ENCODE results near the gene DNAH12.
"Not testable (repeated sequence)": the region's sequence is repeated elsewhere in the genome, so short reads cannot be mapped to it uniquely, and the experiment has no call there.

The DNAH12 gene

GRCh38 chr3:57382933-57383332, 161.2 kb downstream of the DNAH12 start:
- Histone ChIP-seq H3K9me2 (replicated peaks; ENCODE audit: insufficient read depth, low read length) (no peaks in the 10 kb centered on the region), H3K36me3 (replicated peaks; ENCODE audit: insufficient read depth, low read length) (no peaks in the 10 kb centered on the region), H3K4me1 (ENCODE audit: low read length) (no peaks in the 10 kb centered on the region), H3K27ac (ENCODE audit: low read length) (no peak overlapping the region), H3F3A (ENCODE audit: insufficient read depth, low read length) (no peaks in the 10 kb centered on the region), H3K4me2 (ENCODE audit: low read depth, low read length) (no peak overlapping the region), H3K79me2 (ENCODE audit: low read length) (no peaks in the 10 kb centered on the region), H3K9me3 (replicated peaks; ENCODE audit: insufficient read depth, low read length) (no peaks in the 10 kb centered on the region), H2AFZ (ENCODE audit: low read length) (no peak overlapping the region), H4K20me1 (ENCODE audit: insufficient read depth, low read length) (no peaks in the 10 kb centered on the region), H3K9ac (ENCODE audit: low read length) (no peak overlapping the region), H3K4me3 (ENCODE audit: low read length) (no peak overlapping the region), H3K27me3 (replicated peaks; ENCODE audit: insufficient read depth, low read length) (no peaks in the 10 kb centered on the region)
- no peak for DNase-seq
- no peak for TF ChIP-seq EZH2 (optimal IDR thresholded peaks at IDR 0.05; ENCODE audit: low read depth, low read length)
- no peak for TF ChIP-seq EZH2phosphoT487 (IDR thresholded peaks at IDR 0.05; ENCODE audit: low read length)
- no peak for TF ChIP-seq CTCF (IDR thresholded peaks at IDR 0.05; ENCODE audit: low read length)

- Histone ChIP-seq H4K20me1 (ENCODE audit: insufficient read depth, low read length) (no peaks in the 10 kb centered on the region), H3F3A (ENCODE audit: insufficient read depth, low read length) (no peaks in the 10 kb centered on the region), H3K4me1 (ENCODE audit: low read length) (no peaks in the 10 kb centered on the region), H3K27ac (ENCODE audit: low read length) (no peak overlapping the region), H3K4me2 (ENCODE audit: low read depth, low read length) (no peak overlapping the region), H3K9me3 (replicated peaks; ENCODE audit: insufficient read depth, low read length) (no peaks in the 10 kb centered on the region), H3K9ac (ENCODE audit: low read length) (no peak overlapping the region), H3K27me3 (replicated peaks; ENCODE audit: insufficient read depth, low read length) (no peaks in the 10 kb centered on the region), H2AFZ (ENCODE audit: low read length) (no peak overlapping the region), H3K4me3 (ENCODE audit: low read length) (no peak overlapping the region), H3K36me3 (replicated peaks; ENCODE audit: insufficient read depth, low read length) (no peaks in the 10 kb centered on the region), H3K9me2 (replicated peaks; ENCODE audit: insufficient read depth, low read length) (no peaks in the 10 kb centered on the region), H3K79me2 (ENCODE audit: low read length) (no peaks in the 10 kb centered on the region)
- TF ChIP-seq EZH2phosphoT487 (IDR thresholded peaks at IDR 0.05; ENCODE audit: low read length) (no peak), CTCF (IDR thresholded peaks at IDR 0.05; ENCODE audit: low read length) (no peak), EZH2 (optimal IDR thresholded peaks at IDR 0.05; ENCODE audit: low read depth, low read length) (no peak)
- no peak for DNase-seq
These were observed 173.8 kb downstream of the DNAH12 start for GRCh38 chr3:57370341-57370740.

GRCh38 chr3:57365089-57365488, 179.1 kb downstream of the DNAH12 start:
- not testable (repeated sequence) for H3K4me1 ChIP-seq (ENCODE audit: low read length); H3F3A ChIP-seq (ENCODE audit: insufficient read depth, low read length); H3K27ac ChIP-seq (ENCODE audit: low read length)

GRCh38 chr3:57356275-57356674, 187.9 kb downstream of the DNAH12 start:
- not testable (repeated sequence) for H2AFZ ChIP-seq (ENCODE audit: low read length); H3K79me2 ChIP-seq (ENCODE audit: low read length); H3K9me3 ChIP-seq (replicated peaks; ENCODE audit: insufficient read depth, low read length); H3K4me3 ChIP-seq (ENCODE audit: low read length); H3K27ac ChIP-seq (ENCODE audit: low read length); H3K9me2 ChIP-seq (replicated peaks; ENCODE audit: insufficient read depth, low read length); H3K4me2 ChIP-seq (ENCODE audit: low read depth, low read length); H4K20me1 ChIP-seq (ENCODE audit: insufficient read depth, low read length); H3K4me1 ChIP-seq (ENCODE audit: low read length); DNase-seq; H3F3A ChIP-seq (ENCODE audit: insufficient read depth, low read length); H3K9ac ChIP-seq (ENCODE audit: low read length); H3K27me3 ChIP-seq (replicated peaks; ENCODE audit: insufficient read depth, low read length); H3K36me3 ChIP-seq (replicated peaks; ENCODE audit: insufficient read depth, low read length)

More at GRCh38 chr3:57365089-57365488, 179.1 kb downstream of the DNAH12 start:
- H3K27me3 ChIP-seq (replicated peaks; ENCODE audit: insufficient read depth, low read length); H3K9me2 ChIP-seq (replicated peaks; ENCODE audit: insufficient read depth, low read length); H3K9ac ChIP-seq (ENCODE audit: low read length); H3K4me3 ChIP-seq (ENCODE audit: low read length); H4K20me1 ChIP-seq (ENCODE audit: insufficient read depth, low read length); DNase-seq; H3K36me3 ChIP-seq (replicated peaks; ENCODE audit: insufficient read depth, low read length); H3K4me2 ChIP-seq (ENCODE audit: low read depth, low read length); H3K9me3 ChIP-seq (replicated peaks; ENCODE audit: insufficient read depth, low read length); H2AFZ ChIP-seq (ENCODE audit: low read length); H3K79me2 ChIP-seq (ENCODE audit: low read length): not testable (repeated sequence)

Measured in MM.1S (cell line).